HG02943 (cell line): ENCODE measurements around the gene MRPL14.

Experiments
- ATAC-seq: cut with Tn5 transposase; IDR thresholded peaks from one replicate; pipeline ENCODE4 v1.9.1; 2021; ENCODE audit warnings: mild to moderate bottlenecking, low read depth, moderate library complexity; ENCODE audit not compliant: unreplicated experiment

Gene MRPL14

GRCh38 chr6:44068607-44069296, 58.5 kb downstream of the MRPL14 start:
- no peak for ATAC-seq

- no peak for ATAC-seq
These were observed 59.8 kb downstream of the MRPL14 start for GRCh38 chr6:44067173-44068139.

- ATAC-seq, result no peak
These were observed 60.7 kb downstream of the MRPL14 start for GRCh38 chr6:44066394-44067172.

GRCh38 chr6:44065443-44066140, 61.7 kb downstream of the MRPL14 start:
- no peak for ATAC-seq

- ATAC-seq, result no peak
These were observed 62.3 kb downstream of the MRPL14 start for GRCh38 chr6:44064948-44065272.

- ATAC-seq, result no peak
These were observed 62.9 kb downstream of the MRPL14 start for GRCh38 chr6:44064089-44064947.

GRCh38 chr6:44063561-44064059, 63.6 kb downstream of the MRPL14 start:
- ATAC-seq, result no peak
